Loucy (cell line): ENCODE results near the gene SLC9A4.

Experiments
- H2AFZ ChIP-seq: fragments of 200-600 bp; sonication (generic); 2 replicates; pipeline ENCODE4 v1.6.0; 2016; ENCODE audit warnings: antibody characterized with exemption, mild to moderate bottlenecking, low read length, moderate library complexity
- H3F3A ChIP-seq: fragments of 200-600 bp; 2 replicates; pipeline ENCODE4 v1.6.0; 2016; ENCODE audit warnings: antibody characterized with exemption, low read depth, mild to moderate bottlenecking
- H3K27me3 ChIP-seq: fragments of 200-600 bp; sonication (generic); 2 replicates; pipeline ENCODE4 v1.6.1; 2014; ENCODE audit warnings: low read length, mild to moderate bottlenecking; ENCODE audit not compliant: insufficient read depth, poor library complexity, severe bottlenecking
- H3K36me3 ChIP-seq: fragments of 200-600 bp; sonication (generic); 2 replicates; pipeline ENCODE4 v1.6.1; 2016; ENCODE audit warnings: low read length; ENCODE audit not compliant: insufficient read depth
- H3K4me1 ChIP-seq: fragments of 200-600 bp; sonication (generic); 2 replicates; pipeline ENCODE4 v1.5.1; 2014; ENCODE audit warnings: low read length, mild to moderate bottlenecking; ENCODE audit not compliant: insufficient read depth, poor library complexity, severe bottlenecking
- H3K4me2 ChIP-seq: fragments of 200-600 bp; sonication (generic); 2 replicates; pipeline ENCODE4 v1.6.0; 2014; ENCODE audit warnings: antibody characterized with exemption, low read length, low read depth, mild to moderate bottlenecking; ENCODE audit not compliant: poor library complexity, severe bottlenecking
- H3K4me3 ChIP-seq: fragments of 200-600 bp; sonication (generic); 2 replicates; pipeline ENCODE4 v1.5.1; 2014; ENCODE audit warnings: low read length, mild to moderate bottlenecking, mixed read lengths; ENCODE audit not compliant: poor library complexity, severe bottlenecking
- H3K79me2 ChIP-seq: fragments of 200-600 bp; sonication (generic); 2 replicates; pipeline ENCODE4 v1.6.1; 2014; ENCODE audit warnings: low read length; ENCODE audit not compliant: insufficient read depth
- H3K9ac ChIP-seq: fragments of 200-600 bp; sonication (generic); 2 replicates; pipeline ENCODE4 v1.6.0; 2014; ENCODE audit warnings: mild to moderate bottlenecking, low read depth, low read length, moderate library complexity; ENCODE audit not compliant: poor library complexity, severe bottlenecking
- H3K9me2 ChIP-seq: fragments of 200-600 bp; sonication (generic); replicated peaks from 2 replicates; pipeline ENCODE4 v1.6.1; 2016; ENCODE audit warnings: low read depth, low read length, mixed read lengths
- H3K9me3 ChIP-seq: fragments of 200-600 bp; sonication (generic); 2 replicates; pipeline ENCODE4 v1.6.1; 2014; ENCODE audit warnings: mild to moderate bottlenecking, antibody characterized with exemption, low read length, low read depth; ENCODE audit not compliant: insufficient read depth
- H4K20me1 ChIP-seq: fragments of 200-600 bp; sonication (generic); 2 replicates; pipeline ENCODE4 v1.6.0; 2014; ENCODE audit warnings: antibody characterized with exemption, low read length, mild to moderate bottlenecking; ENCODE audit not compliant: insufficient read depth, poor library complexity, severe bottlenecking
- EZH2phosphoT487 ChIP-seq: fragments of 200-600 bp; IDR thresholded peaks from 2 replicates; pipeline ENCODE4 v1.6.1; 2018; ENCODE audit warnings: antibody characterized with exemption, mild to moderate bottlenecking, moderate library complexity, borderline replicate concordance
- TF ChIP-seq, protein P1 (sequence below): fragments of 200-600 bp; sonication (generic); conservative IDR thresholded peaks from 2 replicates; pipeline ENCODE4 v1.5.1; 2014; ENCODE audit warnings: mild to moderate bottlenecking, antibody characterized with exemption, low read length

SLC9A4 gene

GRCh38 chr2:102433973-102434654 is 38.9 kb upstream of the SLC9A4 start:
- H3K79me2 ChIP-seq: peaks cover 64% of the 10 kb centered on the region
- H3K36me3 ChIP-seq: peaks cover 38% of the 10 kb centered on the region; the same call in 1 of the 2 replicates
- H3K4me1 ChIP-seq: peaks cover 76% of the 10 kb centered on the region
- no peak for TF ChIP-seq EZH2phosphoT487
- TF ChIP-seq, protein P1, sequence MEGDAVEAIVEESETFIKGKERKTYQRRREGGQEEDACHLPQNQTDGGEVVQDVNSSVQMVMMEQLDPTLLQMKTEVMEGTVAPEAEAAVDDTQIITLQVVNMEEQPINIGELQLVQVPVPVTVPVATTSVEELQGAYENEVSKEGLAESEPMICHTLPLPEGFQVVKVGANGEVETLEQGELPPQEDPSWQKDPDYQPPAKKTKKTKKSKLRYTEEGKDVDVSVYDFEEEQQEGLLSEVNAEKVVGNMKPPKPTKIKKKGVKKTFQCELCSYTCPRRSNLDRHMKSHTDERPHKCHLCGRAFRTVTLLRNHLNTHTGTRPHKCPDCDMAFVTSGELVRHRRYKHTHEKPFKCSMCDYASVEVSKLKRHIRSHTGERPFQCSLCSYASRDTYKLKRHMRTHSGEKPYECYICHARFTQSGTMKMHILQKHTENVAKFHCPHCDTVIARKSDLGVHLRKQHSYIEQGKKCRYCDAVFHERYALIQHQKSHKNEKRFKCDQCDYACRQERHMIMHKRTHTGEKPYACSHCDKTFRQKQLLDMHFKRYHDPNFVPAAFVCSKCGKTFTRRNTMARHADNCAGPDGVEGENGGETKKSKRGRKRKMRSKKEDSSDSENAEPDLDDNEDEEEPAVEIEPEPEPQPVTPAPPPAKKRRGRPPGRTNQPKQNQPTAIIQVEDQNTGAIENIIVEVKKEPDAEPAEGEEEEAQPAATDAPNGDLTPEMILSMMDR: no peak
- no peaks in the 10 kb centered on the region for H3K9me3 ChIP-seq
- H3K27me3 ChIP-seq: no peaks in the 10 kb centered on the region
- no peak overlapping the region for H3K9ac ChIP-seq
- no peaks in the 10 kb centered on the region for H3F3A ChIP-seq
- H3K4me3 ChIP-seq: no peak overlapping the region
- no peak overlapping the region for H2AFZ ChIP-seq
- peak overlapping the region; percentile 39 for H3K4me2 ChIP-seq
- H3K9me2 ChIP-seq: no peaks in the 10 kb centered on the region
- peaks cover 4% of the 10 kb centered on the region for H4K20me1 ChIP-seq

DNA sequence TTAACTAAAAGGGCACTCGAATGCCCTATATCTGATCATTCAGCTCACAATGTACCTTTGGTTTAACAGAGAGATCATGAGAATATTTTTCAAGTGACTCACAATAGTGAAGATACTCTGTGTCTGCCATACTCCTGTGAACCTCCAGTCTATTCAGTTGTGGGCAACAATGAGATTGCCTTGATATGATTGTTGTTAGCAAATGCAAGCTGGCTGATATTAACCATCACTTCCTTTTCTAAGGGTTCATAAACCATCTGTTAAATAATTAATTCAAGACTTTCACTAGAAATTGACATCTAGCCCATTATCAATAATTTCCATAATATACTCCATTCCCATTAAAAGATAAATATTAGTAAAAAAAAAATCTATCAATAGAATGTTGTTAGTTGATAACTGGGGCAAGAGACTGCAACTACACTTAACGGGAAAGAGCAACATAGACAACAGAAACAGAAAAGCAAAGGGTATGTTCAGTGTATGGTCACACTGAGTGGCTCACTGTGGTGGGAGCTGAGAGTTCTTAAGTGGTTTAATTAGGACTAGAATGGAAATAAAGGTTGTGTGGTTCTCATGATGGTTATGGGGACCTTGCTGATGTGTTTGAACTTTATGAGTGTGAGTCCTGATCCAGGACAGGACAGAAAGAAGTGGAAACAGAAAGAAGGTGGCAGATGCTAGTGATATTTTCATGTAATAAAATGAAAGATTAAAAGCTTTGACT is 38.2 kb upstream of the SLC9A4 start:
- Histone ChIP-seq H3K4me2 (peak overlapping the region; percentile 39), H3K9me2 (no peaks in the 10 kb centered on the region), H3K9me3 (no peaks in the 10 kb centered on the region), H3K4me3 (no peak overlapping the region), H2AFZ (no peak overlapping the region), H3K79me2 (peaks cover 57% of the 10 kb centered on the region), H3F3A (no peaks in the 10 kb centered on the region), H3K4me1 (peaks cover 69% of the 10 kb centered on the region), H4K20me1 (no peaks in the 10 kb centered on the region), H3K27me3 (no peaks in the 10 kb centered on the region), H3K36me3 (peaks cover 41% of the 10 kb centered on the region; the same call in 1 of the 2 replicates), H3K9ac (peak overlapping the region; percentile 1)
- TF ChIP-seq, protein P1: no peak
- no peak for TF ChIP-seq EZH2phosphoT487

DNA sequence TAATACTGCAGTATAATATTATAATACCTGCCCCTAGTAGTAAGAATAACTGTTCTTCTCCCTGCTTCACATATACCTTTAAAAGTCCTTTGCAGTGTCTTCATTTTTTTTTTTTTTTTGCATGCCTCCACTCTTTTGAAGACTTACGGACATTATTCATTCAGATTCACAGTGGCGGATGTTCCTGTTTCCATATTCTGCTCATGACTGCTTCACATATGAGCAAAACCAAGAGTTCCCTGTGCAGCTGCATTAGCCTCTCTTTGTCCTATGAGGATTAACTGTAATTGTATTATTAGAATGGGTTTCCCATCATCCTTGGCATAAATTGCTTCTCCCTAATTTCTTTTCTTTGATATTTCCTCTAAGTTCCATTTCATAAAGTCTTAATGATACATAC is 37.3 kb upstream of the SLC9A4 start:
- H4K20me1 ChIP-seq: no peaks in the 10 kb centered on the region
- H3K4me3 ChIP-seq: no peak overlapping the region
- H3K27me3 ChIP-seq: no peaks in the 10 kb centered on the region
- peaks cover 60% of the 10 kb centered on the region for H3K4me1 ChIP-seq
- peaks cover 49% of the 10 kb centered on the region; the same call in 1 of the 2 replicates for H3K36me3 ChIP-seq
- peak overlapping the region; percentile 39 for H3K4me2 ChIP-seq
- no peaks in the 10 kb centered on the region for H3F3A ChIP-seq
- no peaks in the 10 kb centered on the region for H3K9me3 ChIP-seq
- no peaks in the 10 kb centered on the region for H3K9me2 ChIP-seq
- TF ChIP-seq EZH2phosphoT487: no peak
- TF ChIP-seq, protein P1: no peak
- H3K79me2 ChIP-seq: peaks cover 48% of the 10 kb centered on the region
- peak overlapping the region; percentile 1 for H3K9ac ChIP-seq
- H2AFZ ChIP-seq: no peak overlapping the region
